Suprapubic skin (tissue), 4 donors: ENCODE results near the gene GBX2. TPM values are rescaled to one million over a fixed set of nuclear protein-coding genes. Genes with fewer than 3 reads are reported as not detected.

Source experiments
- DNase-seq, 2 donors: peaks; one replicate each; pipeline ENCODE4 v3.0.0-alpha.2; 2019; ENCODE audit warnings: low spot score in 2 of 2
- H3K27ac ChIP-seq: fragments of 200-600 bp; sonication (generic); one replicate; pipeline ENCODE4 v1.5.1; 2019
- H3K27me3 ChIP-seq: fragments of 200-600 bp; sonication (generic); one replicate; pipeline ENCODE4 v1.5.1; 2019
- H3K36me3 ChIP-seq: fragments of 200-600 bp; sonication (generic); one replicate; pipeline ENCODE4 v1.5.1; 2019
- H3K4me1 ChIP-seq: fragments of 200-600 bp; sonication (generic); one replicate; pipeline ENCODE4 v1.5.1; 2019
- H3K4me3 ChIP-seq: fragments of 200-600 bp; sonication (generic); one replicate; pipeline ENCODE4 v1.5.1; 2019; ENCODE audit warnings: mild to moderate bottlenecking
- H3K9me3 ChIP-seq: fragments of 200-600 bp; sonication (generic); one replicate; pipeline ENCODE4 v1.5.1; 2019
- EP300 ChIP-seq: sonication (generic); formaldehyde crosslinking; IDR thresholded peaks from one replicate; pipeline ENCODE4 v1.6.1; 2017; ENCODE audit warnings: antibody characterized with exemption
- POLR2A ChIP-seq, 2 donors: fragments of 450-650 bp; IDR thresholded peaks; one replicate each; pipeline ENCODE4 v1.6.1; 2017; ENCODE audit warnings: antibody characterized with exemption in 2 of 2, mild to moderate bottlenecking in 2 of 2, moderate library complexity in 2 of 2
- POLR2AphosphoS5 ChIP-seq, 3 donors: sonication (generic); formaldehyde crosslinking; IDR thresholded peaks; one replicate each; pipeline ENCODE4 v1.6.1; 2017; ENCODE audit warnings: antibody characterized with exemption in 3 of 3
- WGBS: methylation state at CpG from one replicate; pipeline ENCODE4 v1.1.5; 2018; 5-methylcytosine and 5-hydroxymethylcytosine counted together
- total RNA-seq, 4 donors: library from RNA; depleted of rRNA; stranded (reverse); fragments of >200 nt; gene quantifications; one replicate each; pipeline ENCODE4 v1.1.0, GENCODE V29; 2016
- TF ChIP-seq, protein P1 (sequence below), 2 donors: fragments of 200-600 bp in 1 of 2; fragments of 450-650 bp in 1 of 2; sonication (generic) in 1 of 2; IDR thresholded peaks; one replicate each; pipeline ENCODE4 v1.5.1; 2016 to 2019; ENCODE audit warnings: antibody characterized with exemption in 2 of 2, mild to moderate bottlenecking in 1 of 2, moderate library complexity in 1 of 2

Gene GBX2
- total RNA-seq, 4 donors from 2014 or later, result 0.60 TPM; not detected in 3

DNA sequence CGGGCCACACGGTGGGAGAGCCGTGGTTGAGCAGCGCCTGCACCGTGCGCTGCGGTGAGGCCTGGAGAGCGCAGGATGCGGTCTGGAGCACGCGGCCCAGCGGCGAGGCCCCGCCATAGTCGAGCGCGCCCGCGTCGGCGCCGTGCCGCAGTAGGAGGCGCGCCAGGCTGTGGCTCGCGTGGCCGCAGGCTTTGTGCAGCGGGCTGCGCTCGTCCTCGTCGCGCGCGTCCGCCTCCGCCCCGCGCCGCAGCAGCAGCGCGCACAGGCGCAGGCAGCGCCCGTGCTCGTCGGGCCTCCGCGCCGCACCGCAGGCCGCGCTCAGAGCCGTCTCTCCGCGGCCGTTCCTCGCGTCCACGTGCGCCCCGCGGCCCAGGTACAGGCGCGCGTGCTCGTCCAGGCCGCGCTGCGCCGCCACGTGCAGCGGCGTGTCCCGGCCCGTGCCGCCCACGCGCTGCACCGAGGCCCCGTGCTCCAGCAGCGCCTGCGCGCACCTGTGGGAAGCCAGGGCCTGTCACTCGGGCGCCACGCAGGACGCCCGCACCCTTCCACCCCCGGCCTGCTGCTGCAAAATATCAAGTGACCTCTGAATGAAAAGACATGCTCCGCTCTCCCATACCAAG, 46.3 kb upstream of the GBX2 start:
- 80% methylated on average over 2 of the region's 92 CpGs for WGBS
- no peak overlapping the region for H3K27ac ChIP-seq
- H3K36me3 ChIP-seq, result no peaks in the 10 kb centered on the region
- no peak for TF ChIP-seq POLR2AphosphoS5 (IDR thresholded peaks at IDR 0.05)
- TF ChIP-seq, protein P1, sequence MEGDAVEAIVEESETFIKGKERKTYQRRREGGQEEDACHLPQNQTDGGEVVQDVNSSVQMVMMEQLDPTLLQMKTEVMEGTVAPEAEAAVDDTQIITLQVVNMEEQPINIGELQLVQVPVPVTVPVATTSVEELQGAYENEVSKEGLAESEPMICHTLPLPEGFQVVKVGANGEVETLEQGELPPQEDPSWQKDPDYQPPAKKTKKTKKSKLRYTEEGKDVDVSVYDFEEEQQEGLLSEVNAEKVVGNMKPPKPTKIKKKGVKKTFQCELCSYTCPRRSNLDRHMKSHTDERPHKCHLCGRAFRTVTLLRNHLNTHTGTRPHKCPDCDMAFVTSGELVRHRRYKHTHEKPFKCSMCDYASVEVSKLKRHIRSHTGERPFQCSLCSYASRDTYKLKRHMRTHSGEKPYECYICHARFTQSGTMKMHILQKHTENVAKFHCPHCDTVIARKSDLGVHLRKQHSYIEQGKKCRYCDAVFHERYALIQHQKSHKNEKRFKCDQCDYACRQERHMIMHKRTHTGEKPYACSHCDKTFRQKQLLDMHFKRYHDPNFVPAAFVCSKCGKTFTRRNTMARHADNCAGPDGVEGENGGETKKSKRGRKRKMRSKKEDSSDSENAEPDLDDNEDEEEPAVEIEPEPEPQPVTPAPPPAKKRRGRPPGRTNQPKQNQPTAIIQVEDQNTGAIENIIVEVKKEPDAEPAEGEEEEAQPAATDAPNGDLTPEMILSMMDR (IDR thresholded peaks at IDR 0.05), result no peak
- no peak for TF ChIP-seq EP300
- no peak for TF ChIP-seq POLR2A (IDR thresholded peaks at IDR 0.05)
- peaks cover 55% of the 10 kb centered on the region for H3K27me3 ChIP-seq
- no peaks in the 10 kb centered on the region for H3K9me3 ChIP-seq
- H3K4me3 ChIP-seq, result no peak overlapping the region
- DNase-seq, result no peak
- H3K4me1 ChIP-seq, result no peaks in the 10 kb centered on the region

DNA sequence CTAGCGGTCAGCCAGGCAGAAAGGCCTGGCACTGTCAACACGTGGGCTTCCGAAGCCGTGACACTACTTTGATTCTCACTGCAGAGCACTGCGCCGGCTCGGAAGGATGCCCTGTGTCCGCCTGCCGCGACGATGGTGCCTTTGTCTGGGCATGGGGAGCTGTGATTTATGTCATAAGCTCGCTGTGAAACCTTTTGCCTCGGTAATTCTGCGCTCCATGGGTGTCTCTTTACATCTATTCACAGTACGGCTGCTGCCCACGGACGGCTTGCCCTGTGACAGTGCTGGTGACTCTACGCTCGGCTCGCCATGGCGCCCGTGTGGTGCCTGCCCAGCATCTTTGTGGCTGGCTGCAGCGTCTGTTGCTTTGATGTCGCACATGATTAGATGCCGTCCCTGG, 43.1 kb upstream of the GBX2 start:
- H3K4me3 ChIP-seq, result no peak overlapping the region
- WGBS, result 90% methylated on average over 22 of the region's 25 CpGs
- H3K27me3 ChIP-seq, result peaks cover 45% of the 10 kb centered on the region
- H3K27ac ChIP-seq, result no peak overlapping the region
- DNase-seq, result no peak
- H3K9me3 ChIP-seq, result no peaks in the 10 kb centered on the region
- TF ChIP-seq EP300 (no peak), POLR2AphosphoS5 (IDR thresholded peaks at IDR 0.05) (no peak), POLR2A (IDR thresholded peaks at IDR 0.05) (no peak)
- TF ChIP-seq, protein P1 (IDR thresholded peaks at IDR 0.05), result no peak
- no peaks in the 10 kb centered on the region for H3K36me3 ChIP-seq
- H3K4me1 ChIP-seq, result no peaks in the 10 kb centered on the region

GRCh38 chr2:236210536-236210935, 42.4 kb upstream of the GBX2 start:
- no peak overlapping the region for H3K4me3 ChIP-seq
- H3K27me3 ChIP-seq, result peaks cover 38% of the 10 kb centered on the region
- H3K9me3 ChIP-seq, result no peaks in the 10 kb centered on the region
- 81% methylated on average over 8 of the region's 8 CpGs for WGBS
- no peak overlapping the region for H3K27ac ChIP-seq
- no peaks in the 10 kb centered on the region for H3K36me3 ChIP-seq
- H3K4me1 ChIP-seq, result no peaks in the 10 kb centered on the region
- TF ChIP-seq POLR2A (IDR thresholded peaks at IDR 0.05) (no peak), EP300 (no peak)
- DNase-seq, result no peak

DNA sequence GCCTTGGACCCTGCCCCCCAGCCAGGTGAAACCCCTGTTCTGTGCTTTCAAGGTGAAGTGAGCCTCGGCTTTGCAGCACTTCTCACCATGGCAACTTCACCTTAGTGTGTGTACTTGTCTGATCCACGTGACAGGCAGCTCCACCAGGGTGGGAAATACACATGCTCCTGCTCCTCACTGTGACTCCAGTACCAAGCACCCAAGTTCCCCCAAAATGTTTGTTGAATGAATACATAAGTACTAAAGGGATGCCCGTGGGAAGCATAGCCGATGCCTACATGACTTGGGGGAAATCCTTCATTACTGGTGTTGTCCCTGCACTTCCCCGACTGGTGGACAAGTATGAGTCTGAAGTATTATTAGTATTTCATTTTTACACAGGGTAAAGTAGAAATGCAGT, 41.8 kb upstream of the GBX2 start:
- DNase-seq, result no peak
- Histone ChIP-seq H3K4me3 (no peak overlapping the region), H3K9me3 (no peaks in the 10 kb centered on the region), H3K36me3 (no peaks in the 10 kb centered on the region), H3K27me3 (peaks cover 35% of the 10 kb centered on the region), H3K4me1 (no peaks in the 10 kb centered on the region), H3K27ac (no peak overlapping the region)
- WGBS, result 73% methylated on average over 5 of the region's 5 CpGs
- TF ChIP-seq EP300, result no peak
- TF ChIP-seq POLR2A (IDR thresholded peaks at IDR 0.05), result no peak
- TF ChIP-seq POLR2AphosphoS5 (IDR thresholded peaks at IDR 0.05), result no peak
- TF ChIP-seq, protein P1 (IDR thresholded peaks at IDR 0.05), result no peak

GRCh38 chr2:236209535-236209934, 41.3 kb upstream of the GBX2 start:
- no peak for DNase-seq
- TF ChIP-seq, protein P1 (IDR thresholded peaks at IDR 0.05), result no peak
- TF ChIP-seq EP300 (no peak), POLR2A (IDR thresholded peaks at IDR 0.05) (no peak), POLR2AphosphoS5 (IDR thresholded peaks at IDR 0.05) (no peak)
- H3K27ac ChIP-seq, result no peak overlapping the region
- no peaks in the 10 kb centered on the region for H3K36me3 ChIP-seq
- no peaks in the 10 kb centered on the region for H3K4me1 ChIP-seq
- H3K27me3 ChIP-seq, result peaks cover 31% of the 10 kb centered on the region
- H3K9me3 ChIP-seq, result no peaks in the 10 kb centered on the region
- no peak overlapping the region for H3K4me3 ChIP-seq
- 59% methylated on average over 6 of the region's 6 CpGs for WGBS
